Upper lobe of left lung (tissue), 4 donors: ENCODE results near the gene ATP6V1B1.

Experiments used
- POLR2AphosphoS5 ChIP-seq, 2 donors: sonication (generic); formaldehyde crosslinking; IDR thresholded peaks; one replicate each; pipeline ENCODE4 v1.5.1; 2017; ENCODE audit warnings: antibody characterized with exemption in 2 of 2
- TF ChIP-seq, protein P1 (sequence below), 6 experiments: fragments of 450-650 bp in 4 of 6; fragments of 200-600 bp in 2 of 6; sonication (generic) in 2 of 6; IDR thresholded peaks; one replicate each; pipeline ENCODE4 v1.5.1; 2016 to 2019; ENCODE audit warnings: antibody characterized with exemption in 6 of 6

DNA sequence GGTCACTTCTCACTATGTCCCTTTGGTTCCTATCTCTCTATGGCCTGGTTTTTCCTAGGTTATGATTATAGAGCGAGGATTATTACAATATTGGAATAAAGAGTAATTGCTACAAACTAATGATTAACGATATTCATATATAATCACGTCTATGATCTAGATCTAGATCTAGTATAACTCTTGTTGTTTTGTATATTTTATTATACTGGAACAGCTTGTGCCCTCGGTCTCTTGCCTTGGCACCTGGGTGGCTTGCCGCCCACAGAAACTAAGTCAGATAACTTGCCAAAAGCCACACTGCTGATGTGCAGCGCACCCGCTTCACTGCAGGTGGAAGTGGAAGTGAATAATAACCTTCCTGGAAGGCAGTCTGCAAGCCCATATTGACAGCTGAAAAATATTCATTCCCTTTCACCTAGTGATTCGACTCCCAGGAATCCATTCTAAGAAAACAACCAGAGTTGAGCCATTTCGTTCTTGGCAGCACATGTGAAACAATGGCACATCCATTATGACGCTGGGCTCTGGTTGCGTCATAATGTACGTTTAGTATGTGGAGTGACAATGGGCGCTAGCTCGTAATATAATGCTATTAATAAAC is 42.0 kb downstream of the ATP6V1B1 start:
- peak; percentile 38 to 60 for TF ChIP-seq POLR2AphosphoS5 (IDR thresholded peaks at IDR 0.05)
- TF ChIP-seq, protein P1, sequence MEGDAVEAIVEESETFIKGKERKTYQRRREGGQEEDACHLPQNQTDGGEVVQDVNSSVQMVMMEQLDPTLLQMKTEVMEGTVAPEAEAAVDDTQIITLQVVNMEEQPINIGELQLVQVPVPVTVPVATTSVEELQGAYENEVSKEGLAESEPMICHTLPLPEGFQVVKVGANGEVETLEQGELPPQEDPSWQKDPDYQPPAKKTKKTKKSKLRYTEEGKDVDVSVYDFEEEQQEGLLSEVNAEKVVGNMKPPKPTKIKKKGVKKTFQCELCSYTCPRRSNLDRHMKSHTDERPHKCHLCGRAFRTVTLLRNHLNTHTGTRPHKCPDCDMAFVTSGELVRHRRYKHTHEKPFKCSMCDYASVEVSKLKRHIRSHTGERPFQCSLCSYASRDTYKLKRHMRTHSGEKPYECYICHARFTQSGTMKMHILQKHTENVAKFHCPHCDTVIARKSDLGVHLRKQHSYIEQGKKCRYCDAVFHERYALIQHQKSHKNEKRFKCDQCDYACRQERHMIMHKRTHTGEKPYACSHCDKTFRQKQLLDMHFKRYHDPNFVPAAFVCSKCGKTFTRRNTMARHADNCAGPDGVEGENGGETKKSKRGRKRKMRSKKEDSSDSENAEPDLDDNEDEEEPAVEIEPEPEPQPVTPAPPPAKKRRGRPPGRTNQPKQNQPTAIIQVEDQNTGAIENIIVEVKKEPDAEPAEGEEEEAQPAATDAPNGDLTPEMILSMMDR (IDR thresholded peaks at IDR 0.05), result peak in 1 of 6 experiments; percentile 2
